ENCODE data around the gene PCBP4. TPM values are rescaled to one million over a fixed set of nuclear protein-coding genes. Genes with fewer than 3 reads are reported as not detected.
A peak's percentile ranks its signal among the peaks of the same experiment; 100 is the strongest.

The PCBP4 gene
- total RNA-seq, 1 experiment from 2014 or later, result 26.4 TPM

- ChIA-PET POLR2A (no interaction called here), CTCF (interaction anchor here (0.8 kb wide), 2 partner anchors 13 to 46 kb away, joined by 3 to 4 read pairs; no protein-coding TSS in a partner anchor)
- TF ChIP-seq, protein P1, sequence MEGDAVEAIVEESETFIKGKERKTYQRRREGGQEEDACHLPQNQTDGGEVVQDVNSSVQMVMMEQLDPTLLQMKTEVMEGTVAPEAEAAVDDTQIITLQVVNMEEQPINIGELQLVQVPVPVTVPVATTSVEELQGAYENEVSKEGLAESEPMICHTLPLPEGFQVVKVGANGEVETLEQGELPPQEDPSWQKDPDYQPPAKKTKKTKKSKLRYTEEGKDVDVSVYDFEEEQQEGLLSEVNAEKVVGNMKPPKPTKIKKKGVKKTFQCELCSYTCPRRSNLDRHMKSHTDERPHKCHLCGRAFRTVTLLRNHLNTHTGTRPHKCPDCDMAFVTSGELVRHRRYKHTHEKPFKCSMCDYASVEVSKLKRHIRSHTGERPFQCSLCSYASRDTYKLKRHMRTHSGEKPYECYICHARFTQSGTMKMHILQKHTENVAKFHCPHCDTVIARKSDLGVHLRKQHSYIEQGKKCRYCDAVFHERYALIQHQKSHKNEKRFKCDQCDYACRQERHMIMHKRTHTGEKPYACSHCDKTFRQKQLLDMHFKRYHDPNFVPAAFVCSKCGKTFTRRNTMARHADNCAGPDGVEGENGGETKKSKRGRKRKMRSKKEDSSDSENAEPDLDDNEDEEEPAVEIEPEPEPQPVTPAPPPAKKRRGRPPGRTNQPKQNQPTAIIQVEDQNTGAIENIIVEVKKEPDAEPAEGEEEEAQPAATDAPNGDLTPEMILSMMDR (IDR thresholded peaks at IDR 0.05; ENCODE audit: unreplicated experiment), result no peak
- Mint-ChIP-seq H3K4me3 (ENCODE audit: unreplicated experiment) (no peak overlapping the region), H3K4me1 (ENCODE audit: insufficient read depth, unreplicated experiment) (peaks cover 20% of the 10 kb centered on the region), H3K9me3 (ENCODE audit: unreplicated experiment) (no peaks in the 10 kb centered on the region), H3K36me3 (ENCODE audit: insufficient read depth, unreplicated experiment) (peaks cover 32% of the 10 kb centered on the region), H3K27me3 (ENCODE audit: insufficient read depth, unreplicated experiment) (no peaks in the 10 kb centered on the region), H3K27ac (ENCODE audit: low read depth, unreplicated experiment) (peak overlapping the region; percentile 47)
- intact Hi-C loops (cut with micrococcal nuclease), result no loop called here
- no peak for DNase-seq (ENCODE audit: unreplicated experiment)
- no TSS peak for BruUV-seq (replicated peaks)
Measured at GRCh38 chr3:51988286-51989146, 21.3 kb upstream of the PCBP4 start.

- no TSS peak for BruUV-seq (replicated peaks)
- no peak for DNase-seq (ENCODE audit: unreplicated experiment)
- intact Hi-C loops (cut with micrococcal nuclease), result no loop called here
- Mint-ChIP-seq H3K27me3 (ENCODE audit: insufficient read depth, unreplicated experiment) (no peaks in the 10 kb centered on the region), H3K4me3 (ENCODE audit: unreplicated experiment) (no peak overlapping the region), H3K9me3 (ENCODE audit: unreplicated experiment) (no peaks in the 10 kb centered on the region), H3K36me3 (ENCODE audit: insufficient read depth, unreplicated experiment) (peaks cover 22% of the 10 kb centered on the region), H3K4me1 (ENCODE audit: insufficient read depth, unreplicated experiment) (peaks cover 27% of the 10 kb centered on the region), H3K27ac (ENCODE audit: low read depth, unreplicated experiment) (no peak overlapping the region)
- ChIA-PET CTCF (interaction anchor here (0.6 to 1.9 kb wide), 3 partner anchors 8 to 49 kb away, joined by 3 to 5 read pairs (median 4); partner anchors contain the start of gene RPL29), POLR2A (interaction anchor here (2.1 kb wide), 1 partner anchor 8 kb away, joined by 7 read pairs; the partner anchor contains the start of gene RPL29)
- TF ChIP-seq, protein P1 (IDR thresholded peaks at IDR 0.05; ENCODE audit: unreplicated experiment), result no peak
Measured at GRCh38 chr3:51987568-51987967, 20.3 kb upstream of the PCBP4 start.

DNA sequence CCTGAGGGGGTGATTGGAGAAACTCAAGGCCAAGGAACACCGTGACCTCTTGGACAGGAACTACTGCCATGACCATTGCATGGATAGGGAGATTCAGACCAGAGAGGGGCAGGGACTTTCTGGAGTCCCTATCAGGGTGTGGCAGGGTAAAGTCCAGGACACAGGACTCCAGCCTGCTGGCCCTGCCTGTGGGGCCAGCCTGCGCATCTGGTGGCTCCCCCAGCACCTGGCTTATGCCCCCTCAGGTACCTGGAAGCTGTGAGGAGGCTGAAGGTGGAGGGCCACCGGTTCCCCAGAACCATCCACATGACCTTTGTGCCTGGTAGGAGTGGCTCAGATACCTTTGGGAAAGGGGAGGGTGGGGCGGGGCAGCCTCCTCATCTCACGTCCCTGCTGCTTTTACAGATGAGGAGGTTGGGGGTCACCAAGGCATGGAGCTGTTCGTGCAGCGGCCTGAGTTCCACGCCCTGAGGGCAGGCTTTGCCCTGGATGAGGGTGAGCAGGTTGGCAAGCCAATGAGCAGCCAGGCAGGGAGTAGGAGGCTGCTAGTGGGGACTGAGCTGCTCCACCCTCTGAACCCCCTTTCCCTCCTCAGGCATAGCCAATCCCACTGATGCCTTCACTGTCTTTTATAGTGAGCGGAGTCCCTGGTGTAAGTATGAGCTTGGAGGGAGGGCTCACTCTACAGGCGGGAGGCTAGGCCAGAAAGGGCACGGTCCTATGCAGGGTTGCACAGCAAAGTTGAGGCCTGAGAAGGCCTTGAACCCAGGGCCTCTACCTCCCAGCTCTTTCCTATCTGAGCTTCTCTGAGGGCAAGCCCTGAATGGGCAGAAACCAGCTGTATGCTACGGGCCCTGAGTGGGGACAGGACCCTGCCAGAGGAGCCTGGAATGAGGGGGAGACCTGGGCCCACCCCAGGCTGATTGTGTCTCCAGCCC is 19.0 kb upstream of the PCBP4 start:
- H3K4me3 Mint-ChIP-seq (ENCODE audit: unreplicated experiment), result no peak overlapping the region
- ChIA-PET CTCF (interaction anchor here (0.8 to 1.9 kb wide), 4 partner anchors 9 to 15 kb away, joined by 3 to 6 read pairs (median 4); partner anchors contain the start of genes ABHD14B and RPL29), POLR2A (interaction anchor here (0.7 to 2.1 kb wide), 2 partner anchors 9 to 11 kb away, joined by 4 to 7 read pairs; partner anchors contain the start of genes ABHD14A and RPL29)
- no peak for DNase-seq (ENCODE audit: unreplicated experiment)
- no TSS peak for BruUV-seq (replicated peaks)
- peaks cover 31% of the 10 kb centered on the region for H3K4me1 Mint-ChIP-seq (ENCODE audit: insufficient read depth, unreplicated experiment)
- intact Hi-C loops (cut with micrococcal nuclease), result no loop called here
- peaks cover 13% of the 10 kb centered on the region for H3K36me3 Mint-ChIP-seq (ENCODE audit: insufficient read depth, unreplicated experiment)
- TF ChIP-seq, protein P1 (IDR thresholded peaks at IDR 0.05; ENCODE audit: unreplicated experiment), result no peak
- H3K27me3 Mint-ChIP-seq (ENCODE audit: insufficient read depth, unreplicated experiment), result no peaks in the 10 kb centered on the region
- H3K27ac Mint-ChIP-seq (ENCODE audit: low read depth, unreplicated experiment), result no peak overlapping the region
- no peaks in the 10 kb centered on the region for H3K9me3 Mint-ChIP-seq (ENCODE audit: unreplicated experiment)
